GM18861 (cell line): ENCODE data around the gene KRTAP17-1.

Experiments
- ATAC-seq: cut with Tn5 transposase; IDR thresholded peaks from one replicate; pipeline ENCODE4 v1.9.1; 2021; ENCODE audit not compliant: unreplicated experiment

The KRTAP17-1 gene

GRCh38 chr17:41333098-41333497 is 17.6 kb upstream of the KRTAP17-1 start:
- no peak for ATAC-seq

GRCh38 chr17:41332239-41332638 is 16.7 kb upstream of the KRTAP17-1 start:
- no peak for ATAC-seq

GRCh38 chr17:41331606-41332005 is 16.1 kb upstream of the KRTAP17-1 start:
- no peak for ATAC-seq

GRCh38 chr17:41329279-41329948 is 13.9 kb upstream of the KRTAP17-1 start:
- ATAC-seq: no peak

- no peak for ATAC-seq
Measured at GRCh38 chr17:41328207-41328606, 12.7 kb upstream of the KRTAP17-1 start.

GRCh38 chr17:41327411-41328120 is 12.1 kb upstream of the KRTAP17-1 start:
- no peak for ATAC-seq

- no peak for ATAC-seq
Measured at GRCh38 chr17:41326173-41327145, 10.9 kb upstream of the KRTAP17-1 start.

GRCh38 chr17:41325611-41326010 is 10.1 kb upstream of the KRTAP17-1 start:
- no peak for ATAC-seq

GRCh38 chr17:41325126-41325525 is 9.6 kb upstream of the KRTAP17-1 start:
- no peak for ATAC-seq

GRCh38 chr17:41324180-41325075 is 8.9 kb upstream of the KRTAP17-1 start:
- ATAC-seq: no peak

- ATAC-seq: no peak
Measured at GRCh38 chr17:41322903-41323895, 7.7 kb upstream of the KRTAP17-1 start.

GRCh38 chr17:41322094-41322902 is 6.8 kb upstream of the KRTAP17-1 start:
- ATAC-seq: no peak

- ATAC-seq: no peak
Measured at GRCh38 chr17:41318231-41318630, 2.7 kb upstream of the KRTAP17-1 start.

GRCh38 chr17:41315814-41316445 is 420 bp upstream of the KRTAP17-1 start:
- no peak for ATAC-seq

- ATAC-seq: no peak
Measured at GRCh38 chr17:41311111-41311510, 4.4 kb downstream of the KRTAP17-1 start.

- ATAC-seq: peak; percentile 22
Measured at GRCh38 chr17:41308918-41309359, 6.6 kb downstream of the KRTAP17-1 start, which contains the start of gene KRTAP16-1. Gene KRTAP16-1, minus strand, starts transcription at chr17:41309309. Its CDS starts 56 bp downstream, at chr17:41309253.

GRCh38 chr17:41308251-41308917 is 7.1 kb downstream of the KRTAP17-1 start:
- peak; percentile 43 for ATAC-seq
